Ovary (tissue), 9 donors: ENCODE data around the gene GRID1. TPM values are rescaled to one million over a fixed set of nuclear protein-coding genes. Genes with fewer than 3 reads are reported as not detected.

ENCODE experiments used
- DNase-seq, 5 donors: peaks; one replicate each; pipeline ENCODE4 v3.0.0-alpha.2; 2019 to 2020
- H3K27ac ChIP-seq, 2 donors: fragments of 200-600 bp; one replicate each; pipeline versions ENCODE4 v1.5.1 to v1.8.0; 2019 to 2022
- H3K27me3 ChIP-seq: fragments of 200-600 bp; one replicate; pipeline ENCODE4 v1.8.0; 2022
- H3K36me3 ChIP-seq: fragments of 200-600 bp; sonication (generic); one replicate; pipeline ENCODE4 v1.5.1; 2019
- H3K4me1 ChIP-seq: one replicate; pipeline ENCODE4 v1.8.1; 2013; ENCODE audit warnings: mild to moderate bottlenecking, moderate library complexity; ENCODE audit not compliant: insufficient read depth
- H3K4me3 ChIP-seq: fragments of 200-600 bp; sonication (generic); one replicate; pipeline ENCODE4 v1.5.1; 2017
- H3K9me3 ChIP-seq, 2 donors: fragments of 200-600 bp in 1 of 2; sonication (generic) in 1 of 2; one replicate each; pipeline versions ENCODE4 v1.5.1 to v1.8.1; 2013 to 2019; ENCODE audit warnings: mild to moderate bottlenecking in 1 of 2, moderate library complexity in 1 of 2
- CTCF ChIP-seq, 3 donors: fragments of 450-650 bp in 2 of 3; fragments of 200-600 bp in 1 of 3; IDR thresholded peaks; one replicate each; pipeline versions ENCODE4 v1.5.1 to v1.8.0; 2016 to 2022; ENCODE audit warnings: antibody characterized with exemption in 3 of 3, mild to moderate bottlenecking in 1 of 3
- EP300 ChIP-seq: sonication (generic); formaldehyde crosslinking; IDR thresholded peaks from one replicate; pipeline ENCODE4 v1.6.1; 2017; ENCODE audit warnings: antibody characterized with exemption
- POLR2A ChIP-seq: fragments of 450-650 bp; IDR thresholded peaks from one replicate; pipeline ENCODE4 v1.6.1; 2017; ENCODE audit warnings: antibody characterized with exemption, mild to moderate bottlenecking, moderate library complexity
- WGBS, 3 donors: extraction: QIAGEN DNeasy Blood & Tissue Kit in 1 of 3; methylation state at CpG; one replicate each; pipeline versions ENCODE4 v1.1.5 to v1.1.7; 2013 to 2017; 5-methylcytosine and 5-hydroxymethylcytosine counted together
- intact Hi-C, 4 donors: fragments of 100-400 bp; cut with DNase I; formaldehyde crosslinking; loops; one replicate each; pipeline versions ENCODE4 v1.11.0 to v1.15.1; 2022 to 2023
- polyA plus RNA-seq, 2 donors: library from polyadenylated mRNA; stranded (reverse); fragments of 200-250 nt in 1 of 2; fragments of 350-450 nt in 1 of 2; fragmentation: Illumina TruSeq in 1 of 2; extraction: RNeasy Lipid Tissue Mini Kit (QIAGEN cat#74804) in 1 of 2; gene quantifications; one replicate each; pipeline ENCODE4 v1.2.3, GENCODE V29; 2013 to 2014
- total RNA-seq, 7 donors: library from RNA; depleted of rRNA in 2 of 7; stranded (reverse); fragments of >200 nt in 2 of 7; fragmentation: NEBNext Ultra II Directional in 3 of 7; extraction: Animal tissue kit (Norgen Biotek cat#: 25700) in 3 of 7; gene quantifications; one replicate each; pipeline versions ENCODE4 v1.1.0 to v1.2.4, GENCODE V29; 2016 to 2023
- donor health status: DM: no; HTN: no; CAD: no; lungs with moderate emphysema.
- donor health status: DM: no; HTN: no; CAD: no.
- donor health status: Bipolar disorder and iron deficiency.
- donor health status: DM: yes; HTN: yes; CAD: no.
- donor health status: DM: no; HTN: no; CAD: no.
- donor health status: DM: yes; HTN: yes; CAD: no.

GRID1 gene
- total and polyA plus RNA-seq, 9 donors, result 0.57 to 6.2 (median 1.8) TPM

DNA sequence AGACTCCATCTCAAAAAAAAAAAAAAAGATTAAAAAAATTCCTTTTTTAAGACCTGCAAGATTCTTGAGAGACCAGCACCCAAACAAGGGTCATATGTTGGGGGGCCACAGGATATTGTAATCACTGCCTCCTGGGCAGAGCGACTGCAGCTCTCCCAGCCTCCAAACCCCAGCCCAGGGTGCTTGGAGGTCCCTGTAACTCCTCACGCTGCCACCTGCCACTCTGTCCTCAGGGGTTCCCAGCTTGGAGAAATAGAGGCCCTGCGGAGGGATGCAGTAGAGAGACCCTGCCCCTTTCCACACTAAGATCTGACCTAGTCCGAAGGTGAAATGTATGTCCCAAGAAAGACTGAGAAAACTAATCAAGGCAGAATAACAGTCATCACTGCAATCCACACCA is 343.7 kb downstream of the GRID1 start:
- no peak overlapping the region for H3K27ac ChIP-seq
- TF ChIP-seq EP300, result no peak
- no peak for TF ChIP-seq POLR2A
- TF ChIP-seq CTCF (IDR thresholded peaks at IDR 0.05), result no peak
- 94 to 97% (median 96%) methylated on average over 4 of the region's 4 CpGs for WGBS, 3 donors
- intact Hi-C loops, result no loop called here
- H3K9me3 ChIP-seq, result no peaks in the 10 kb centered on the region
- H3K27me3 ChIP-seq, result no peaks in the 10 kb centered on the region
- no peak for DNase-seq
- no peak overlapping the region for H3K4me3 ChIP-seq
- no peaks in the 10 kb centered on the region for H3K4me1 ChIP-seq
- no peaks in the 10 kb centered on the region for H3K36me3 ChIP-seq

GRCh38 chr10:86020134-86020533 is 346.5 kb downstream of the GRID1 start:
- 70 to 76% (median 72%) methylated on average over 5 of the region's 5 CpGs for WGBS, 3 donors
- TF ChIP-seq CTCF (IDR thresholded peaks at IDR 0.05), result no peak
- TF ChIP-seq EP300, result no peak
- no peak for TF ChIP-seq POLR2A
- intact Hi-C loops, result no loop called here

GRCh38 chr10:86019141-86019540 is 347.5 kb downstream of the GRID1 start:
- TF ChIP-seq POLR2A (no peak), CTCF (IDR thresholded peaks at IDR 0.05) (no peak), EP300 (no peak)
- Histone ChIP-seq H3K9me3 (no peaks in the 10 kb centered on the region), H3K27ac (no peak overlapping the region), H3K4me1 (no peaks in the 10 kb centered on the region), H3K27me3 (no peaks in the 10 kb centered on the region), H3K36me3 (no peaks in the 10 kb centered on the region), H3K4me3 (no peak overlapping the region)
- no peak for DNase-seq
- intact Hi-C loops, result no loop called here
- WGBS, 3 donors, result 89 to 94% (median 90%) methylated on average over 4 of the region's 4 CpGs

More at GRCh38 chr10:86020134-86020533, 346.5 kb downstream of the GRID1 start:
- Histone ChIP-seq H3K4me3 (no peak overlapping the region), H3K36me3 (no peaks in the 10 kb centered on the region), H3K27me3 (no peaks in the 10 kb centered on the region), H3K4me1 (no peaks in the 10 kb centered on the region), H3K27ac (no peak overlapping the region), H3K9me3 (no peaks in the 10 kb centered on the region)
- DNase-seq, result no peak

- no peaks in the 10 kb centered on the region for H3K27me3 ChIP-seq
- no peaks in the 10 kb centered on the region for H3K36me3 ChIP-seq
- no peak overlapping the region for H3K27ac ChIP-seq
- no peaks in the 10 kb centered on the region for H3K9me3 ChIP-seq
- no peak overlapping the region for H3K4me3 ChIP-seq
- intact Hi-C loops, result no loop called here
- 86 to 100% (median 92%) methylated on average over 1 of the region's 1 CpG for WGBS, 3 donors
- DNase-seq, result no peak
- H3K4me1 ChIP-seq, result no peaks in the 10 kb centered on the region
- no peak for TF ChIP-seq CTCF (IDR thresholded peaks at IDR 0.05)
- no peak for TF ChIP-seq EP300
- TF ChIP-seq POLR2A, result no peak
Observed at GRCh38 chr10:86018735-86019058, 347.9 kb downstream of the GRID1 start.
